Uterus (tissue), 4 donors: ENCODE measurements around the gene HIVEP3. TPM values are rescaled to one million over a fixed set of nuclear protein-coding genes. Genes with fewer than 3 reads are reported as not detected.

Experiments used
- DNase-seq, 2 donors: peaks; one replicate each; pipeline ENCODE4 v3.0.0-alpha.2; 2019 to 2020
- H3K27ac ChIP-seq, 2 donors: fragments of 200-600 bp; sonication (generic); 1 replicate in 1 of 2; 2 replicates in 1 of 2; pipeline ENCODE4 v1.5.1; 2016 to 2018
- H3K27me3 ChIP-seq, 2 donors: fragments of 200-600 bp; sonication (generic); one replicate each; pipeline ENCODE4 v1.5.1; 2018 to 2019; ENCODE audit warnings: control low read depth in 1 of 2
- H3K36me3 ChIP-seq, 2 donors: fragments of 200-600 bp; sonication (generic); one replicate each; pipeline ENCODE4 v1.5.1; 2019; ENCODE audit warnings: control low read depth in 1 of 2
- H3K4me1 ChIP-seq, 2 donors: fragments of 200-600 bp; sonication (generic); one replicate each; pipeline ENCODE4 v1.5.1; 2018 to 2019; ENCODE audit warnings: control low read depth in 1 of 2
- H3K4me3 ChIP-seq, 2 donors: fragments of 200-600 bp; sonication (generic); 1 replicate in 1 of 2; 2 replicates in 1 of 2; pipeline ENCODE4 v1.5.1; 2018 to 2019; ENCODE audit warnings: mild to moderate bottlenecking in 1 of 2
- H3K9me3 ChIP-seq, 2 donors: fragments of 200-600 bp; sonication (generic); one replicate each; pipeline ENCODE4 v1.5.1; 2019; ENCODE audit warnings: control low read depth in 1 of 2
- POLR2A ChIP-seq, 2 donors: fragments of 450-650 bp; IDR thresholded peaks; one replicate each; pipeline ENCODE4 v1.6.1; 2016; ENCODE audit warnings: antibody characterized with exemption in 2 of 2, mild to moderate bottlenecking in 1 of 2, moderate library complexity in 1 of 2
- intact Hi-C: fragments of 100-400 bp; cut with DNase I; formaldehyde crosslinking; loops from one replicate; pipeline ENCODE4 v1.15.1; 2023; ENCODE audit warnings: low total_unique reads
- total RNA-seq, 4 donors: library from RNA; depleted of rRNA in 3 of 4; stranded (reverse); fragments of >200 nt in 3 of 4; gene quantifications; one replicate each; pipeline versions ENCODE4 v1.1.0 to v1.2.4, GENCODE V29; 2014 to 2023
- TF ChIP-seq, protein P1 (sequence below), 4 experiments: fragments of 200-600 bp in 2 of 4; fragments of 450-650 bp in 2 of 4; sonication (generic) in 2 of 4; IDR thresholded peaks; one replicate each; pipeline ENCODE4 v1.5.1; 2016 to 2019; ENCODE audit warnings: antibody characterized with exemption in 4 of 4, mild to moderate bottlenecking in 2 of 4, moderate library complexity in 1 of 4
- donor health status: DM: yes; HTN: yes; CAD: no.

The HIVEP3 gene
- total RNA-seq, 4 donors from 2014 or later = 0.51 to 7.6 (median 2.9) TPM

DNA sequence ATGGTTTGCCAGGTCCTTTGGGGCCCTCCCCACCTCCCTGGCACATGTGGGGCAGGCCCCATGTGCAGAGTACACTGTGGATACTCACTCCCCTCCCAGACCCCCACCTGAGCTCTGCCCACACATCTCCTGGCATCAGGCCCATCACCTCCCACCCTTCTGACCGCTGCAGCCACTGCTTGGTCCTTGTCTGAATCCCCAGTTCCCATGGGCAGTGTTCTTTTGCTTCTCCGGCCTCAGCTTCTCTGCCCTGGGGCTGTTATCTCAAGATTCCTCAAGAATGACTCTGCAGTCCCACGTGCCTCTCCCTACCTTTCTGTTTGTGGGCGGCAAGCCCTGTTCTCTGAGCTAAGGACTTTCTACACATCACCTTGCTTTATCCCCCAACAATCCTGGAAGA lies 246.5 kb downstream of the HIVEP3 start:
- Histone ChIP-seq H3K4me3 (no peak overlapping the region), H3K27me3 (no peaks in the 10 kb centered on the region), H3K27ac (no peak overlapping the region), H3K36me3 (no peaks in the 10 kb centered on the region), H3K9me3 (no peaks in the 10 kb centered on the region), H3K4me1 (no peaks in the 10 kb centered on the region)
- TF ChIP-seq, protein P1, sequence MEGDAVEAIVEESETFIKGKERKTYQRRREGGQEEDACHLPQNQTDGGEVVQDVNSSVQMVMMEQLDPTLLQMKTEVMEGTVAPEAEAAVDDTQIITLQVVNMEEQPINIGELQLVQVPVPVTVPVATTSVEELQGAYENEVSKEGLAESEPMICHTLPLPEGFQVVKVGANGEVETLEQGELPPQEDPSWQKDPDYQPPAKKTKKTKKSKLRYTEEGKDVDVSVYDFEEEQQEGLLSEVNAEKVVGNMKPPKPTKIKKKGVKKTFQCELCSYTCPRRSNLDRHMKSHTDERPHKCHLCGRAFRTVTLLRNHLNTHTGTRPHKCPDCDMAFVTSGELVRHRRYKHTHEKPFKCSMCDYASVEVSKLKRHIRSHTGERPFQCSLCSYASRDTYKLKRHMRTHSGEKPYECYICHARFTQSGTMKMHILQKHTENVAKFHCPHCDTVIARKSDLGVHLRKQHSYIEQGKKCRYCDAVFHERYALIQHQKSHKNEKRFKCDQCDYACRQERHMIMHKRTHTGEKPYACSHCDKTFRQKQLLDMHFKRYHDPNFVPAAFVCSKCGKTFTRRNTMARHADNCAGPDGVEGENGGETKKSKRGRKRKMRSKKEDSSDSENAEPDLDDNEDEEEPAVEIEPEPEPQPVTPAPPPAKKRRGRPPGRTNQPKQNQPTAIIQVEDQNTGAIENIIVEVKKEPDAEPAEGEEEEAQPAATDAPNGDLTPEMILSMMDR (IDR thresholded peaks at IDR 0.05) = no peak
- TF ChIP-seq POLR2A (IDR thresholded peaks at IDR 0.05) = no peak
- intact Hi-C loops = no loop called here
- no peak for DNase-seq

DNA sequence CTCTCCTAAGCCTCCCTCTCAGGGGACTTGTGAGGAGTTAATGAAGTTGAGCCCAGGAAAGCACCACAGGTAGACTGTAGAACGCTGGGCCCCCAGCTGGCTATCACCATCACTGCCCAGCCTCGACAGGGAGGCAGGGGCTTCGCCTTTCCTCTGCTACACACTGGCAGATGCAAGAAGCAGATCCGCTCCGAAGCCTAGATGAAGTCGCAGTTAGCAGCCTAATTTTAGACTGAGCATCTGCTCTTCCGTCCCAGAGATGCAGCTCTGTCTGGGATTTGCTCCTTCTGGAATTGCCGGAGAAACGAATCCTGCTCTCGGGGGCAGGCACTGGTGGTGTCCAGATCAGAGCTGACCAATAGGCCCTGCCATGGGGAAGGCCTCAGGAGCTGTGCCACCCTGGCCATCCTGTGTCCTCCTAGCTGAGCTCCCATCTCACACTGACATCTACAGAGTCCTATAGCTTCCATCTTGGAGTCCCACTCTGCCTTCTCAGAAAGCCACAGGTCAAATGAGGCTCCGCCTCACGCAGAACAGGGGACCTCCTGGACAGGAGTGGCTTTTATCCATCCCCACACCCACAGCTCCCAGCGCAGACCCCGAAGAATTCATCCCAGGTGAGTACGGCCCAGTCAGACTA lies 247.5 kb downstream of the HIVEP3 start:
- H3K4me1 ChIP-seq = no peaks in the 10 kb centered on the region
- DNase-seq = no peak
- no peaks in the 10 kb centered on the region for H3K36me3 ChIP-seq
- H3K27me3 ChIP-seq = no peaks in the 10 kb centered on the region
- TF ChIP-seq, protein P1 (IDR thresholded peaks at IDR 0.05) = no peak
- TF ChIP-seq POLR2A (IDR thresholded peaks at IDR 0.05) = no peak
- intact Hi-C loops = no loop called here
- H3K4me3 ChIP-seq = no peak overlapping the region
- no peaks in the 10 kb centered on the region for H3K9me3 ChIP-seq
- no peak overlapping the region for H3K27ac ChIP-seq

DNA sequence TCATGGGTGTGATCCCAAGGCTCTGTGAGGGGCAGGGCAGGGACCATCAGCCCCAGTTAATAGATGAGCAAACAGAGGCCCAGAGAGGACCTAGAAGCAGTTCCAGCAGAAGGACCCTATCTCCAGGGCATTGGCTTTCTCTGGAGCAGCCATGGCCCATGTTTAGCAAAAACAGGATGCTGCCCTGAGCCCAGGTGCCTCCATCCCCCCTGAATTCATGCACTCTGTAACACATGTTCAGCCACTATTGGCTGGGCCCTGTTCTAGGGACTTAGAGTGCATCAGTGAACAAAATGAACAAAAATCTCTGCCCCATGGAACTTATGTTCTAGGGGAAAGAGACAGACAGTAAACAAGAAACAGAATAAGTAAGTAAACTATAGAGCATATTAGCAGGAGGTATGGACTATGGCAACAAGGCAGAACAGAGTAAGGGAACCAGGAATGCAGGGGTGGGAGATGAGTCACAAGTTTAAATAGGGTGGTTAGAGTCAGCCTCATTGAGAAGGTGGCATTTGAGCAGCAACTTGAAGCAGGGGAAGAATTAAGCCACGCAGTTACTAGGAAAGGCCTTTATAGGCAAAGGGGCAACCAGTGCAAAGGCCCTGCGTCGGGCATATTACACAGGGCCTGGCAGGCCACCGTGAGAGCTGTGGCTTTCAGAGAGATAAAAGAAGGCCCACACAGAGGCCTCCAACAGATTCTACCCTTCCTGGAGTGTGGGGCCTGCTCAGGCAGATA lies 248.3 kb downstream of the HIVEP3 start:
- Histone ChIP-seq H3K36me3 (no peaks in the 10 kb centered on the region), H3K4me3 (no peak overlapping the region), H3K27me3 (no peaks in the 10 kb centered on the region), H3K4me1 (no peaks in the 10 kb centered on the region), H3K27ac (no peak overlapping the region), H3K9me3 (no peaks in the 10 kb centered on the region)
- intact Hi-C loops = no loop called here
- DNase-seq = no peak
- no peak for TF ChIP-seq POLR2A (IDR thresholded peaks at IDR 0.05)
- TF ChIP-seq, protein P1 (IDR thresholded peaks at IDR 0.05) = no peak

DNA sequence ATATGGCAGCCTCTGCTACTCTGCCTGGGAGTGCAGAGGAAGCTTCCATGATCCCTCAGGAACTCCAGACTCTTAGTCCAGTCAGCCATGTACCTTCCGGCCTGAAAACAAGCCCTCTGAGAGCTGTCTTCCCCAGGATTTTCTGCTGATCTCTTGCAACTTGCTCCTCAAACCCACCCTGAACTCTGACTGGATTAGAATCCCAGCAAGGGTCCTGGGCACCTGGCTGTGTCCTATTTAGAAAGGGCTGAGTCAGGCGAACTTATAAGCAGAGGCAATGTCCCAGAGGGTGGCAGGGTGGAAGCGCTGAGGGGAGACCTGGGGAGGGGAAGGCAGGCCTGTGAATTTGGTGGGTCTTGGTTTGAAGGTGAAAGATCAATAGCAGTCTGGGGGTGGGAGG lies 249.8 kb downstream of the HIVEP3 start:
- no peak overlapping the region for H3K4me3 ChIP-seq
- no peaks in the 10 kb centered on the region for H3K27me3 ChIP-seq
- no peak overlapping the region for H3K27ac ChIP-seq
- no peak for DNase-seq
- H3K9me3 ChIP-seq = no peaks in the 10 kb centered on the region
- intact Hi-C loops = no loop called here
- TF ChIP-seq, protein P1 (IDR thresholded peaks at IDR 0.05) = no peak
- no peak for TF ChIP-seq POLR2A (IDR thresholded peaks at IDR 0.05)
- H3K4me1 ChIP-seq = no peaks in the 10 kb centered on the region
- no peaks in the 10 kb centered on the region for H3K36me3 ChIP-seq

DNA sequence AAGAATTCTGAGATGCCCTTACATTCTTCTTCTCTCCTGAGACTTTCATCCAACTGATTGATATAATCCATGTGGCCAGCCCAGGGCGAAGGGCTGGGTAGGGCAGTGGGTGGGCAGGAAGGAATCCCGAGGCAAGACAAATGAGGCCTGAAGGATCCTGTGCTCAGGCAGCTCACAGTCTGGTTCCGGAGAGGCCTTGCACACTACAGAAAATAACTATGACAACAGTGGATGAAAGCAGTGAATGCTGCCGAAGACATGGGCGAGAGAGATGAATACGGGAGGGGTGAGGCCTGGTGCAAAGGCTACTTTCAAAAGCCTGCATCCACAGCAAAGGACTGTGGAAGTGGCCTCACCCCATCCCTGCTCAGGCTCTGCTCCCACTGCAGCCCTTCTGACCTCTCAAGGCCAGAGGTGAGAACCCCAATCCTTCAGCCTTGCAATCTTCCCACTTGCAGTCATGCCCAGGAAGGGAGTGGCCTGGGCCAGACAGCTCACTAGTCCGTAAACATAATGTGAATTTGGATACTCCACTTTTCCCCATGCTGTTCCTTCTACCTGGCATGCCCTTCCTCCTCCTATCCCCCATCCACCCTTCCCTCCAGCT lies 250.6 kb downstream of the HIVEP3 start:
- no peak overlapping the region for H3K4me3 ChIP-seq
- H3K36me3 ChIP-seq = no peaks in the 10 kb centered on the region
- no peak for TF ChIP-seq POLR2A (IDR thresholded peaks at IDR 0.05)
- TF ChIP-seq, protein P1 (IDR thresholded peaks at IDR 0.05) = no peak
- H3K9me3 ChIP-seq = no peaks in the 10 kb centered on the region
- DNase-seq = no peak
- no peaks in the 10 kb centered on the region for H3K4me1 ChIP-seq
- no peaks in the 10 kb centered on the region for H3K27me3 ChIP-seq
- no peak overlapping the region for H3K27ac ChIP-seq
- intact Hi-C loops = no loop called here
